HG02970 (cell line): Measurements from ENCODE around the gene TSPAN19.
"Not testable (repeated sequence)": the region's sequence is repeated elsewhere in the genome, so short reads cannot be mapped to it uniquely, and the experiment has no call there.

Experiments used
- ATAC-seq: cut with Tn5 transposase; IDR thresholded peaks from one replicate; pipeline ENCODE4 v1.9.1; 2021; ENCODE audit warnings: mild to moderate bottlenecking, moderate library complexity, moderate number of reproducible peaks; ENCODE audit not compliant: unreplicated experiment, low FRiP score

TSPAN19 gene

GRCh38 chr12:85036234-85036707, at the start of gene TSPAN19, which contains the start of gene LRRIQ1:
Gene TSPAN19 (minus strand): TSS chr12:85036277. CDS start chr12:85029946, 6,331 bp downstream.
Gene LRRIQ1 (plus strand): TSS chr12:85036351. CDS start chr12:85038177, 1,826 bp downstream.
- ATAC-seq, result peak; percentile 93

GRCh38 chr12:85085066-85085465, 49.0 kb upstream of the TSPAN19 start:
- no peak for ATAC-seq

- ATAC-seq, result no peak
Observed at GRCh38 chr12:85076688-85077430, 40.8 kb upstream of the TSPAN19 start.

GRCh38 chr12:85072826-85073225, 36.7 kb upstream of the TSPAN19 start:
- ATAC-seq, result no peak

- ATAC-seq, result no peak
Observed at GRCh38 chr12:85065837-85066482, 29.9 kb upstream of the TSPAN19 start.

GRCh38 chr12:85060916-85061315, 24.8 kb upstream of the TSPAN19 start:
- no peak for ATAC-seq

- no peak for ATAC-seq
Observed at GRCh38 chr12:85059594-85059993, 23.5 kb upstream of the TSPAN19 start.

- ATAC-seq, result no peak
Observed at GRCh38 chr12:85058339-85058738, 22.3 kb upstream of the TSPAN19 start.

GRCh38 chr12:85057370-85057963, 21.4 kb upstream of the TSPAN19 start:
- ATAC-seq, result no peak

GRCh38 chr12:85043829-85044228, 7.8 kb upstream of the TSPAN19 start:
- no peak for ATAC-seq

GRCh38 chr12:85041395-85041794, 5.3 kb upstream of the TSPAN19 start:
- no peak for ATAC-seq

- no peak for ATAC-seq
Observed at GRCh38 chr12:85036733-85037132, 656 bp upstream of the TSPAN19 start.

GRCh38 chr12:85029456-85029855, 6.6 kb downstream of the TSPAN19 start:
- ATAC-seq, result no peak

- ATAC-seq, result no peak
Observed at GRCh38 chr12:85018098-85018497, 18.0 kb downstream of the TSPAN19 start.

GRCh38 chr12:85017618-85018017, 18.5 kb downstream of the TSPAN19 start:
- no peak for ATAC-seq

GRCh38 chr12:85017133-85017532, 18.9 kb downstream of the TSPAN19 start:
- no peak for ATAC-seq

- ATAC-seq, result no peak
Observed at GRCh38 chr12:85016413-85016812, 19.7 kb downstream of the TSPAN19 start.

GRCh38 chr12:85007836-85008235, 28.2 kb downstream of the TSPAN19 start:
- ATAC-seq, result no peak

GRCh38 chr12:85006206-85006605, 29.9 kb downstream of the TSPAN19 start:
- no peak for ATAC-seq

- no peak for ATAC-seq
Observed at GRCh38 chr12:85005615-85006014, 30.5 kb downstream of the TSPAN19 start.

GRCh38 chr12:85005047-85005446, 31.0 kb downstream of the TSPAN19 start:
- ATAC-seq, result not testable (repeated sequence)
